Measurements from ENCODE around the gene MACROD2. TPM values are rescaled to one million over a fixed set of nuclear protein-coding genes. Genes with fewer than 3 reads are reported as not detected.

The MACROD2 gene
- total RNA-seq, 4 donors from 2014 or later = 10.0 to 24.0 (median 17.0) TPM

DNA sequence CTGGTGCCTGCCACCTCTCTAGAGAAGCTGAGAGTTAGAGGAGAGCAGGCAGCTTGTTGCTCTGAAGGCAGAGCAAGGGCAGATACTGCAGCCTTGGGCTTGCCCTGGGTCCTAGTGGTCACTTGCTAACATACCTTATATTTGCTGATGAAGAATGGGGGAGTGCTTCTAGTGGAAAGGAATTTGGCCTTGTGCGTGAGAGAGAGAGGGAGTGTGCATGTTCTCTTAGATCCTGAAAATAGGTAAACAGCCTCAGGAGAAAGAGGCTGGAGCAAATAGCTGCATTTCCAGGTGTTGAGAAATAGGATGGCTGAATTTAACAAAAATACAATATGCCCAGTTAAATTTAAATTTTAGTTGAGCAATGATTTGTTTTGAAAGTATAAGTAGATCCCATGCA, 1066.6 kb downstream of the MACROD2 start:
- H3K4me3 ChIP-seq (ENCODE audit: low read depth, poor library complexity, severe bottlenecking) = no peak overlapping the region
- no peak for DNase-seq (ENCODE audit: low spot score in 2 of 2)
- 48 to 57% methylated on average over 1 of the region's 1 CpG for WGBS, 2 donors
- TF ChIP-seq, protein P1, sequence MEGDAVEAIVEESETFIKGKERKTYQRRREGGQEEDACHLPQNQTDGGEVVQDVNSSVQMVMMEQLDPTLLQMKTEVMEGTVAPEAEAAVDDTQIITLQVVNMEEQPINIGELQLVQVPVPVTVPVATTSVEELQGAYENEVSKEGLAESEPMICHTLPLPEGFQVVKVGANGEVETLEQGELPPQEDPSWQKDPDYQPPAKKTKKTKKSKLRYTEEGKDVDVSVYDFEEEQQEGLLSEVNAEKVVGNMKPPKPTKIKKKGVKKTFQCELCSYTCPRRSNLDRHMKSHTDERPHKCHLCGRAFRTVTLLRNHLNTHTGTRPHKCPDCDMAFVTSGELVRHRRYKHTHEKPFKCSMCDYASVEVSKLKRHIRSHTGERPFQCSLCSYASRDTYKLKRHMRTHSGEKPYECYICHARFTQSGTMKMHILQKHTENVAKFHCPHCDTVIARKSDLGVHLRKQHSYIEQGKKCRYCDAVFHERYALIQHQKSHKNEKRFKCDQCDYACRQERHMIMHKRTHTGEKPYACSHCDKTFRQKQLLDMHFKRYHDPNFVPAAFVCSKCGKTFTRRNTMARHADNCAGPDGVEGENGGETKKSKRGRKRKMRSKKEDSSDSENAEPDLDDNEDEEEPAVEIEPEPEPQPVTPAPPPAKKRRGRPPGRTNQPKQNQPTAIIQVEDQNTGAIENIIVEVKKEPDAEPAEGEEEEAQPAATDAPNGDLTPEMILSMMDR (IDR thresholded peaks at IDR 0.05) = no peak
- no peak for TF ChIP-seq POLR2A (IDR thresholded peaks at IDR 0.05)
- intact Hi-C loops (cut with DNase I; ENCODE audit: low total_unique reads) = no loop called here

DNA sequence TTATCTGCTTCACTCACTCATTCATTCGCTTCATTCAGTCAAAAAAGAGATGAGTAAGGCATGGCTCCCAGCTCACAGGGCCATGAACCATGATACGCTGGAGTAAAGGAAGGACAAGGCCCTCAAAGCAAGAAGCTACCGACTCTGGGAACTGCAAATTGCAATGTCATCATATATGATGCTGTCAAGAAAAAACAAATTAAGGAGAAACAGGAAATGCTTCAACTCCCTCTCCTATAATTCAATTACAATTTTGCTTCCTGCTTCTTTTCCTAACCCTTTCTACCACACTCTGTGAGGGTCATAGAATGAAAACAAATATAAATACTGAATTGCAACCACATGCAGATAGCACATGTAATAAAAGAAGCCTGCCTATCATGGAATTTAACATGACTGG, 1067.8 kb downstream of the MACROD2 start:
- intact Hi-C loops (cut with DNase I; ENCODE audit: low total_unique reads) = no loop called here
- DNase-seq (ENCODE audit: low spot score in 2 of 2) = no peak
- H3K4me3 ChIP-seq (ENCODE audit: low read depth, poor library complexity, severe bottlenecking) = no peak overlapping the region
- 67 to 68% methylated on average over 3 of the region's 3 CpGs for WGBS, 2 donors
- TF ChIP-seq, protein P1 (IDR thresholded peaks at IDR 0.05) = no peak
- TF ChIP-seq POLR2A (IDR thresholded peaks at IDR 0.05) = no peak

DNA sequence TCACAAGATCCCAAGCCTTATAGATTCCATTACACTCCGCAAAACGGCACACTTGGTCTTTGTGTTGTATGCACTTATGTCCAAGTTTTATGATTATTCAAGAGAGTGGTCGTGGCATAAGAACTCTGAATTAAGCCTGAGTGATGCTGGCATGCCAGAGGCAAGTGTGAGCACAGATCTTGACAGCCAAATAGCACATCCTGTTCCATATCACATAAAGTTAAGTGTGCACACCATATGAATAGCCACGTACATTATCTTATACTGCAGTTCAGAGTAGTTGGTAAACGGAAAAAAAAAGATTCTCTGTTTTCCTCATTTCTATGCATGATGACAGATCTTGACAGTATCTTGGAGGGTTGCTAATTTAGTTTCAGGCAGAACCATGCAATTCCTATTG, 1069.4 kb downstream of the MACROD2 start:
- DNase-seq (ENCODE audit: low spot score in 2 of 2) = no peak
- 84 to 94% methylated on average over 5 of the region's 5 CpGs for WGBS, 2 donors
- intact Hi-C loops (cut with DNase I; ENCODE audit: low total_unique reads) = no loop called here
- no peak overlapping the region for H3K4me3 ChIP-seq (ENCODE audit: low read depth, poor library complexity, severe bottlenecking)
- TF ChIP-seq POLR2A (IDR thresholded peaks at IDR 0.05) = no peak

DNA sequence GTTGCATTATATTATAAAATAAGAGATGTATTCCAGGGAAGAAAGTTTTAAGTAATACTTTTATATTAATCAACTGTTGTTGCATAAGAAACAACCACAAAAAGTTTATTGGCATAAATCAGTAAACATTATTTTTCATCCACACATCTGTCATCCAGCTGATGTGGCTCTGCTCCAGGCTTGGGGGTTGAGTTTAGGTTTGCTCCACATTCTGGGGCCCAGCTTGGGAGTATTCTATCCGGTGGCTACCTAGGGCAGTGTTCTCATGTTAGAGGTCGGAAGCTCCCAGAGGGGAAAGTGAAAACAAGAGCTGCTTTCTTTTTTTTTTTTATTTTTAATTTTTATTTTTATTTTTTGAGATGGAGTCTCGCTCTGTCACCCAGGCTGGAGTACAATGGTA, 1070.5 kb downstream of the MACROD2 start:
- H3K4me3 ChIP-seq (ENCODE audit: low read depth, poor library complexity, severe bottlenecking) = no peak overlapping the region
- TF ChIP-seq, protein P1 (IDR thresholded peaks at IDR 0.05) = no peak
- intact Hi-C loops (cut with DNase I; ENCODE audit: low total_unique reads) = no loop called here

DNA sequence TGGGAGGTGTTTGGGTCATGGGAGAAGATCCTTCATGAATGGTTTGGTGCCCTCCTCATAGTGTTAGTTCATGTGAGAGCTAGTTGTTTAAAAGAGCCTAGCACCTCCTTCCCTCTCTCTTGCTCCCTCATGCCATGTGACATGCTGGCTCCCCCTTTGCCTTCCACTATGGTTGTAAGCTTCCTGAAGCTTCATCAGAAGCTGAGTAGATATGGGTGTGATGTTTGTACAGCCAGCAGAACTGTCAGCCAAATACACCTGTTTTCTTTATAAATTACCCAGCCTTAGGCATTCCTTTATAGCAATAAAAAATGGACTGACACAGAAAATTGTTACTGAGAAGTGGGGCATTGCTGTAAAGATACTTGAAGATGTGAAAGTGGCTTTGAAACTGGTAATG, 1073.2 kb downstream of the MACROD2 start:
- intact Hi-C loops (cut with DNase I; ENCODE audit: low total_unique reads) = no loop called here
- TF ChIP-seq POLR2A (IDR thresholded peaks at IDR 0.05) = no peak
- TF ChIP-seq, protein P1 (IDR thresholded peaks at IDR 0.05) = no peak
- H3K4me3 ChIP-seq (ENCODE audit: low read depth, poor library complexity, severe bottlenecking) = no peak overlapping the region
- DNase-seq (ENCODE audit: low spot score in 2 of 2) = no peak

More for the DNA sequence above, 1070.5 kb downstream of the MACROD2 start:
- 69 to 74% methylated on average over 3 of the region's 3 CpGs for WGBS, 2 donors
- no peak for DNase-seq (ENCODE audit: low spot score in 2 of 2)

DNA sequence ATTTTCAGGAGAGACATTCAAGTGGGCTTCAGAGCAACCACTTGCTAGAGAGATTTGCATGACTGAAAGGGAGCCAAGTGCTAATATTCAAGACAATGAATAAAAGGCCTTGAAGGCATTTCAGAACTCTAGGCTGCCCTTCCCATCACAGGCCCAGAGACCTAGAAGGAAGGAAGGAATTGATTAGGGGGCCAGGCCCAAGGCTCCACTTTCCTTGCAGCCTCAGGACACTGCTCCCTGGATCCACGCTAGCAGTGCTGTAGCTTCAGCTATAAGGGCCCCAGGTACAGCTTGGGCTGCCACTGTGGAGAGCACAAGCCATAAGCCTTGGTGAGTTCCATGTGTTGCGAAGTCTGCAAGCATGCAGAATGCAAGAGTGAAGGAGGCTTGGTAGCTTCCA, 1074.0 kb downstream of the MACROD2 start:
- DNase-seq (ENCODE audit: low spot score in 2 of 2) = no peak
- TF ChIP-seq POLR2A (IDR thresholded peaks at IDR 0.05) = no peak
- TF ChIP-seq, protein P1 (IDR thresholded peaks at IDR 0.05) = no peak
- intact Hi-C loops (cut with DNase I; ENCODE audit: low total_unique reads) = no loop called here
- no peak overlapping the region for H3K4me3 ChIP-seq (ENCODE audit: low read depth, poor library complexity, severe bottlenecking)
- 78 to 85% methylated on average over 2 of the region's 2 CpGs for WGBS, 2 donors
